Measurements from ENCODE around the gene FUT8.

GRCh38 chr14:65750906-65751305, 338.4 kb downstream of the FUT8 start:
- TF ChIP-seq MXI1 (IDR thresholded peaks at IDR 0.05; ENCODE audit: low read depth, low read length) = no peak
- no peak for TF ChIP-seq SIN3A (IDR thresholded peaks at IDR 0.05; ENCODE audit: borderline replicate concordance, low read depth, low read length)
- no peak for TF ChIP-seq EP300 (IDR thresholded peaks at IDR 0.05; ENCODE audit: borderline replicate concordance in 1 of 2, low read depth in 1 of 2, low read length in 1 of 2)
- no peak for TF ChIP-seq TEAD4 (IDR thresholded peaks at IDR 0.05; ENCODE audit: borderline replicate concordance, insufficient read depth)
- TF ChIP-seq, protein P1, sequence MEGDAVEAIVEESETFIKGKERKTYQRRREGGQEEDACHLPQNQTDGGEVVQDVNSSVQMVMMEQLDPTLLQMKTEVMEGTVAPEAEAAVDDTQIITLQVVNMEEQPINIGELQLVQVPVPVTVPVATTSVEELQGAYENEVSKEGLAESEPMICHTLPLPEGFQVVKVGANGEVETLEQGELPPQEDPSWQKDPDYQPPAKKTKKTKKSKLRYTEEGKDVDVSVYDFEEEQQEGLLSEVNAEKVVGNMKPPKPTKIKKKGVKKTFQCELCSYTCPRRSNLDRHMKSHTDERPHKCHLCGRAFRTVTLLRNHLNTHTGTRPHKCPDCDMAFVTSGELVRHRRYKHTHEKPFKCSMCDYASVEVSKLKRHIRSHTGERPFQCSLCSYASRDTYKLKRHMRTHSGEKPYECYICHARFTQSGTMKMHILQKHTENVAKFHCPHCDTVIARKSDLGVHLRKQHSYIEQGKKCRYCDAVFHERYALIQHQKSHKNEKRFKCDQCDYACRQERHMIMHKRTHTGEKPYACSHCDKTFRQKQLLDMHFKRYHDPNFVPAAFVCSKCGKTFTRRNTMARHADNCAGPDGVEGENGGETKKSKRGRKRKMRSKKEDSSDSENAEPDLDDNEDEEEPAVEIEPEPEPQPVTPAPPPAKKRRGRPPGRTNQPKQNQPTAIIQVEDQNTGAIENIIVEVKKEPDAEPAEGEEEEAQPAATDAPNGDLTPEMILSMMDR (IDR thresholded peaks at IDR 0.05) = no peak
- TF ChIP-seq EZH2phosphoT487 (IDR thresholded peaks at IDR 0.05; ENCODE audit: borderline replicate concordance, low read depth) = no peak
- no peak for TF ChIP-seq NRF1 (IDR thresholded peaks at IDR 0.05; ENCODE audit: low read depth, low read length)
- no peak for TF ChIP-seq TAF1 (IDR thresholded peaks at IDR 0.05; ENCODE audit: borderline replicate concordance, low read depth, low read length)
